Measurements from ENCODE around the gene ZC3HAV1L.
"Not testable (repeated sequence)": the region's sequence is repeated elsewhere in the genome, so short reads cannot be mapped to it uniquely, and the experiment has no call there.

Gene ZC3HAV1L

GRCh38 chr7:139078399-139078798 lies 42.6 kb upstream of the ZC3HAV1L start:
- in situ Hi-C loops (cut with MboI; ENCODE audit: low sequenced_read_pairs, unreplicated experiment), result no loop called here
- DNase-seq (ENCODE audit: low spot score), result no peak
- TF ChIP-seq, protein P1, sequence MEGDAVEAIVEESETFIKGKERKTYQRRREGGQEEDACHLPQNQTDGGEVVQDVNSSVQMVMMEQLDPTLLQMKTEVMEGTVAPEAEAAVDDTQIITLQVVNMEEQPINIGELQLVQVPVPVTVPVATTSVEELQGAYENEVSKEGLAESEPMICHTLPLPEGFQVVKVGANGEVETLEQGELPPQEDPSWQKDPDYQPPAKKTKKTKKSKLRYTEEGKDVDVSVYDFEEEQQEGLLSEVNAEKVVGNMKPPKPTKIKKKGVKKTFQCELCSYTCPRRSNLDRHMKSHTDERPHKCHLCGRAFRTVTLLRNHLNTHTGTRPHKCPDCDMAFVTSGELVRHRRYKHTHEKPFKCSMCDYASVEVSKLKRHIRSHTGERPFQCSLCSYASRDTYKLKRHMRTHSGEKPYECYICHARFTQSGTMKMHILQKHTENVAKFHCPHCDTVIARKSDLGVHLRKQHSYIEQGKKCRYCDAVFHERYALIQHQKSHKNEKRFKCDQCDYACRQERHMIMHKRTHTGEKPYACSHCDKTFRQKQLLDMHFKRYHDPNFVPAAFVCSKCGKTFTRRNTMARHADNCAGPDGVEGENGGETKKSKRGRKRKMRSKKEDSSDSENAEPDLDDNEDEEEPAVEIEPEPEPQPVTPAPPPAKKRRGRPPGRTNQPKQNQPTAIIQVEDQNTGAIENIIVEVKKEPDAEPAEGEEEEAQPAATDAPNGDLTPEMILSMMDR (IDR thresholded peaks at IDR 0.05; ENCODE audit: borderline replicate concordance, control extremely low read depth, extremely low read depth, insufficient read depth, missing control alignments), result no peak

DNA sequence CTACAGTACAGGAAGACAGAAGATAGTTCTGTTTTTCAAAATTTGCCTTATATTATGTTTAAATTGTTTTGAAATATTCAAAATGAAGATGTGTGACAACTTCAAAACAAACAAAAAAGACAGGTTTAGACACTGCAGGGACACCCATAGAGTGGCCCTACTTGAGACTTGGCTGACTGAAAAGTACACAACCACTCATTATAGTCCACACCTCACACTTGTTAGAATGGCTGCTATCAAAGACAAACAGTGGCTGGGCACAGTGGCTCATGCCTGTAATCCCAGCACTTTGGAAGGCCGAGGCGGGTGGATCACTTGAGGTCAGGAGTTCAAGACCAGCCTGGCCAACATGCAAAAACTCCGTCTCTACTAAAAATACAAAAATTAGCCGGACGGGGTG lies 41.9 kb upstream of the ZC3HAV1L start:
- in situ Hi-C loops (cut with MboI; ENCODE audit: low sequenced_read_pairs, unreplicated experiment); DNase-seq (ENCODE audit: low spot score): not testable (repeated sequence)

GRCh38 chr7:139075871-139076686 lies 40.2 kb upstream of the ZC3HAV1L start:
- in situ Hi-C loops (cut with MboI; ENCODE audit: low sequenced_read_pairs, unreplicated experiment), result no loop called here
- TF ChIP-seq, protein P1 (IDR thresholded peaks at IDR 0.05; ENCODE audit: borderline replicate concordance, control extremely low read depth, extremely low read depth, insufficient read depth, missing control alignments), result no peak
- DNase-seq (ENCODE audit: low spot score), result no peak

DNA sequence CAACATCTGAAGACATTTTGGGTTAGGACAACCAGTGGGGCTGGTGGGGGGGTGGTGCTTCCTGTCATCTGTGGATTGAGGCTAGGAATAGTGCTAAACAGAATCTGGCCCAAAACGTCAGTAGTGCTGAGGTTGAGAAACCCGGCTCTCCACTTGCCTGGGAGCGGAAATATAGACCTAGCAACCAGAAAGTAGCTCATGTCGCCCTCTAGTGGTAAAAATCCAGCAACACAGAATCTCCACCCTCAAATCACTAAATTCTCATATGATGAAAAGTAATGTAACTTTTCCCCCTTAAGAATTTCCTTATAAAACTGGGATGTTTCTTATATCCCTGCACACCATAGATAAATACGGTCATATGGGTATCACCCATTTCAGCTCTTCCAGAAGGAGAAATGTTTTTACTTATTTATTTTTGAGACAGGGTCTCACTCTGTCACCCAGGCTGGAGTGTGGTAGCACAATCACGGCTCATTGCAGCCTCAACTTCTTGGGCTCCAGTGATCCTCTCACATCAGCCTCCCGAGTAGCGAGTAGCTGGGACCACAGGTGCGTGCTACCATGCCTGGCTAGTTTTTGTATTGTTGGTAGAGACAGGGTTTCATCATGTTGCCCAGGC lies 39.3 kb upstream of the ZC3HAV1L start:
- in situ Hi-C loops (cut with MboI; ENCODE audit: low sequenced_read_pairs, unreplicated experiment), result no loop called here
- DNase-seq (ENCODE audit: low spot score), result peak; percentile 71
- TF ChIP-seq, protein P1 (IDR thresholded peaks at IDR 0.05; ENCODE audit: borderline replicate concordance, control extremely low read depth, extremely low read depth, insufficient read depth, missing control alignments), result peak; percentile 59

- in situ Hi-C loops (cut with MboI; ENCODE audit: low sequenced_read_pairs, unreplicated experiment), result no loop called here
- no peak for DNase-seq (ENCODE audit: low spot score)
- TF ChIP-seq, protein P1 (IDR thresholded peaks at IDR 0.05; ENCODE audit: borderline replicate concordance, control extremely low read depth, extremely low read depth, insufficient read depth, missing control alignments), result no peak
Measured at GRCh38 chr7:139072796-139073195, 37.0 kb upstream of the ZC3HAV1L start.

DNA sequence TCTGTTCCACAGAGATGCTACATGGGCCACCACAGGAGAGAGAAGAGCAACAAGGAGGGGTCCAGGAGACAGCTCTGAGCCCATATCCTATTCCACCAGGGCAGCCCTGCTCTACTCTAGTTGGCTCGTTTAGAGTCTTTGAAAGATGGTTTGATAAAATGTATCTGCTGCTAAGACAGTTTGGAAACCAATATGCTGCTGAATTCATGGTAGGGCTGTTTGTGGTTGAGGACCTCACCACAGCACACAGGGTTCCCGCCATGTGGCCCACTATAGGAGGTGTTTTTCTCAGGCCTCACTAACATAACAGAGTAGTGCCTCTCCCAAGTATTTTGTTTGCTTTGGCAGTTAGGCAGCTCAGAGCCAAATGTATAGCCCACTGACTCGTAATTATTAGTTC lies 35.8 kb upstream of the ZC3HAV1L start:
- in situ Hi-C loops (cut with MboI; ENCODE audit: low sequenced_read_pairs, unreplicated experiment), result no loop called here
- TF ChIP-seq, protein P1 (IDR thresholded peaks at IDR 0.05; ENCODE audit: borderline replicate concordance, control extremely low read depth, extremely low read depth, insufficient read depth, missing control alignments), result no peak
- DNase-seq (ENCODE audit: low spot score), result no peak

Data from GM13976 (cell line).